CD4-positive, alpha-beta T cell treated with Interleukin-17A for 4 hours (primary cell): ENCODE data around the gene FBXO24.

Experiments
- DNase-seq: peaks from one replicate; pipeline ENCODE4 v3.0.0-alpha.2; 2020; ENCODE audit warnings: mixed read lengths

Gene FBXO24

GRCh38 chr7:100574362-100575205 is 11.5 kb upstream of the FBXO24 start:
- DNase-seq = no peak

- no peak for DNase-seq
Measured at GRCh38 chr7:100575206-100575631, 10.9 kb upstream of the FBXO24 start.

GRCh38 chr7:100575746-100576383 is 10.3 kb upstream of the FBXO24 start:
- no peak for DNase-seq

- no peak for DNase-seq
Measured at GRCh38 chr7:100576384-100576993, 9.6 kb upstream of the FBXO24 start.

GRCh38 chr7:100577103-100577502 is 9.0 kb upstream of the FBXO24 start:
- DNase-seq = no peak

DNA sequence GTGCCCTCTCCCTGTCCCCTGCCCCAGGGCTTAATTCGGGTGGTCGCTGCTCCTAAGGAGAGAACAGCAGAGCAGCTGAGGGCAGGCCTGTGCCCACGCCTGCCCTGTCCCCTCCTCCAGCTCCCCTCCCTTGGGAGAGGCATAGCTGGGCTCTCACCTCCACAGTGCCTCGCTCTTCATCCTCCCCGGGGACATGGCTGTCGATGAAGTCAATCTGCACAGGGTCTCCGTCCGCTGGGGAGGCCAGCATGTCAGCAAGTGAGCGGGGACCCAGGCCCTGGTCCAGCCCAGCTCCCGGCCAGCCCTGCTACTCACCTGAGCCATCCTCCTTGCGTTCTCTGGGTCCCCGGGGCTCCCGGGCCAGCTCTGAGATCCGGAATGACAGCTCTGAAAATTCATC is 8.6 kb upstream of the FBXO24 start:
- DNase-seq = no peak

DNA sequence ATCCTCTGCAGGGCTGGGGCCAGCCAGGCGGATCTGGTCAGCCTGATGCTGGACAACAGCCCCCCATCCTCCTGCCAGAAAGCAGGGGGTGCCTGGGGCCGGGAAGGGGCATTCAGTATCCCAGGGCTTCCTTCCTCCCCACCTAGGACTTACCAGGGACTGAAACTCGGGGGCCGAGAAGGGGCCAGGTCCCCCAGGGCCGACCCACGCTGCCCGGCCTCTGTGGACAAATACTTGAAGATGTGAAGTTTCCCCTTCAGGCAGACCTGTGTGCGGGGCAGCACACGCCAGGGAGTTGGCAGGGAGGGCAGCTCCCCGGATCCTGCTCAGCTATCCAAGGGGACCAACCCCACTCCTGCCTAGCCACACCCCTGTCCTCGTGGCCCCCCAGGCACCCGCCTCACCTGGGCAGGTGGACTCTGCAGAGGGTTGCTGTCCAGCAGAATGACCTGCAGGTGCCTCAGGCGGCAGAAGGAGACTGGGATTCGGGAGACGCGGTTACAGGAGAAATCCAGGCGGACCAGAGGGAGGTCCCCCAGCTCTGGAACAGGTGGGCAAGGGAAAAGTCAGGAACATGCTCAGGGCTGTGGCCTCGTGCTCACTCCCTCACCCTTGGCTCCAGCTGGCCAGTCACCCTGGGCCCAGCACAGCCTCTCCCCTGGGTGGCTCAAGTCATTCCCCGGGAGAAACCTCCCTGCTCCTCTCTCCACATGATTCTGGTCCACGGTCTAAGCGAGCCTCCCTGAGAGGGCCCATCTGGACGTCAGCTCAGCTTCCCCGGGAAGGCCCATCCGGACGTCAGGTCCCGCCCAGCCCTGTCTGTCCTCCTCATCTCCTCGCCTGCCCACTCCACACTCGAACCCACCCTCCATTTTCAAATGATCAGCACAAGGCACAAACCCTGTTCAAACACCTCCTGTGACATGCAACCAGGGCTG is 7.6 kb upstream of the FBXO24 start:
- no peak for DNase-seq

- no peak for DNase-seq
Measured at GRCh38 chr7:100580466-100581283, 5.5 kb upstream of the FBXO24 start.

DNA sequence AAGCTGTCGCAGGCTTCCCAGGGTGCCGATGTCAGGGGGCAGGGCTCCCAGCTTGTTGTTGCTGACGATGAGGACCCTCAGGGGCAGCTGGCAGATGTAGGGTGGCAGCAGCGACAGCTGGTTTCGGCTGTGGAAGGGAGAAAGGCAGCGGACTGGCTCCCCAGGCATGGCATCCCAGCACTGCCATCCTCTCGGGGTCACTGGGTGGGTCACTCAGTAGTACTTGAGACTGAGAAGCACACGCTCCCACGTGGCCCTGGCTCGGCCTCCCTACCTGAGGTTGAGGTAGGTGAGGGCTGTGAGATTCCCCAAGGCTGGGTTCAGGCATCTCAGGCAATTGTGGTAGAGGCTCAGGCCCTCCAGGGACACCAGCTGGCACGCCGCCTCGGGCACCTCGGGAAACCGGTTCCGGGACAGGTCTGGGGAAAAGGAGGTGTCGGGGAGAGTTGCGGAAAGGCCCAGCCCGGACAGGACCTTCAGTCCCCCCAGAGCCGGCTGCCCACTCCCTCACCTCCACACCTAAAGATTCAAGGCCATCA is 4.0 kb upstream of the FBXO24 start:
- DNase-seq = no peak

- no peak for DNase-seq
Measured at GRCh38 chr7:100582650-100583049, 3.5 kb upstream of the FBXO24 start.

DNA sequence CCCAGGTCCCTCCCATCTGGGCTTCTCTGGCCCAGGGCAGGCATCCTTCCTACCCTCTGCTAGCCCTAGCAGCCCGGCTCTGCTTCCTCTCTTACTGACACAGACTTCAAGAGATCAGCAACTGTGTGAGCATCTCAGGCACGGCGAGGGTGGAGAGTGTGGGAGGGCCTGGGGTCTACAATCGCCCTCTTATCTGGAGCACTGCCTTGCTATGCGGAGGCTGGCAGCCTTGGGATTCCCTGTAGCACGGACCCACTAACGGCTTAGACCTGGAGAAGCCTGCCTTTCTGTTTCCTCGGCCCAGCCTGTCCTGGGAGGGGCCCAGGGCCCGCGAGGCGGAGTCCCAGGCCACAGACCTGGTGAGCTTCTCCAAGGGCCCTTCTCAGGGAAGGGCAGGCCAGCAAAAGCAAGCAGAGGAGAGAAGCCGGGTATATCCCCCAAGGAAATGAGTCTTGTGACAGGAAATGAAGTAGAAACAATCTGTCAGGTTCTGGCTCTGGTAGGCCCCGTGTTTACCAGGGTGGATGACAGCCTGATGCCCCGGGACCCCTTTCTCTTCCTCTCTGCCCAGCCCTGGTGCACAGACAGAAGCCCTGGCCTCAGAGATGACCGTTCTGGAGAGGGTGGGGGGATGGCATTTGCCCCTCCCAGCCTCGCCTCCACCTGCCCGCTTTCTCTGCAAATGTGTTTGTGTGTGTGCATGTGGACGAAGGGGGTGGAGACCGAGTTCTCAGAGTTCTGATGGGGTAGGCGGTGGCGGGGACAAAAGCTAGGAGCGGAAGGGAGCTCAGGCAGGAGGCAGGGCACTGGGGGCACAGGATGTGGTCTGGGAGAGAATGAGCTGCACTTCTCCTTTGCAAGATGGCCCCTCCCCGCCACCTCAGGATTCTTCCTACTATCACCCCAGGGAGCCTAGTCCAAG is 2.7 kb upstream of the FBXO24 start:
- peak; percentile 78 for DNase-seq

DNA sequence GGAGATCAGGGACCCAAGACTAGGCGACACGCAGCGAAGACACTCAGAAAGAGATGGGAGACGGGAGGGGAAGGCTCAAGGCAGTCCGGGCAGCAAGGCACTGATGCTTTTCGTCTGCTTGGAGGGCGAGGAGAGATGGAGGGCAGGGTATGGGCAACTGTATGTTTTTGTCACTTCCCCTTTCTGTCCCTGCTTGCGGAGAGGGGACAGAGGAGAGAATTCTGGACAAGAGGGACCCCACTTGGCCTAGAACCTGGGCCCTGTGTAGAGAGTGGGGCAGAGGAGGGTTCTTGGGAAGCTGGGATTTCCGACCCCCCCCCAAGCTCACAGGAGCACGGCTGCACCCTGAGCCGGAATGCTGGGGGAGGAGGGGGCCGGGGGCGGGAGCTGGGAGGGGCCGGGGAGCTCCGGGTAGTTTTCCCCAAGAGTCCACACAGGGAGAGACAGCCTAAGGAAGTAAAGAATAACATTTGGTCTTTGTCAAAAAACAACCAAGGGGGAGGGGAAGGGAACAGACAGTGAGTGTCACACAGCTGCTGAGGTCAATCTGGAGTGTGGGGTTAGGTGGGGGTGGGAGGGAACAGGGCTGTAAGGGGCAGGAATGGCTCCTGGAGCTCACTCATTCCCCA is 2.0 kb upstream of the FBXO24 start:
- no peak for DNase-seq

GRCh38 chr7:100584683-100585510 is 1.2 kb upstream of the FBXO24 start:
- peak; percentile 21 for DNase-seq

- DNase-seq = peak; percentile 72
Measured at GRCh38 chr7:100585511-100586265, 440 bp upstream of the FBXO24 start, which contains the start of gene LRCH4. Gene LRCH4 (minus strand): TSS chr7:100586129. CDS start chr7:100586100, 29 bp downstream.

DNA sequence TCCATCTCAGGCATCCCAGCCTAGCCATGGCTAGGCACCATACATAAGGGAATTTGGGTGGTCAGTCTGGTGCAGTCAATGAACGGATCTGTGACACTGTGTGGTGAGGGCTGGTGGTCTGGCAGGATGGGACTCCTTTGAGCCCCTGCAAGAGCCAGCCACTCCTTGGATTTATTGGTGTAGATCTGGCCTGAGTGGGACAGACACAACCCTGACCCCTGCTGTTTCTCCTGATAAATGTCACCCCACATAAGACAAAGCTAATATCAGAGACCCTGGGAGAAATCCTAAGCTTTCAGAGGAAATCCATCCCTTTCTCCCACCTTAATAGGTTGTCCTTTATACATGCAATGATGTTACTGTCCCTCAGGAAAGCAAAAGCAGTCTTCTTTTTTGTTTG is 2.3 kb downstream of the FBXO24 start:
- DNase-seq = peak; percentile 29

DNA sequence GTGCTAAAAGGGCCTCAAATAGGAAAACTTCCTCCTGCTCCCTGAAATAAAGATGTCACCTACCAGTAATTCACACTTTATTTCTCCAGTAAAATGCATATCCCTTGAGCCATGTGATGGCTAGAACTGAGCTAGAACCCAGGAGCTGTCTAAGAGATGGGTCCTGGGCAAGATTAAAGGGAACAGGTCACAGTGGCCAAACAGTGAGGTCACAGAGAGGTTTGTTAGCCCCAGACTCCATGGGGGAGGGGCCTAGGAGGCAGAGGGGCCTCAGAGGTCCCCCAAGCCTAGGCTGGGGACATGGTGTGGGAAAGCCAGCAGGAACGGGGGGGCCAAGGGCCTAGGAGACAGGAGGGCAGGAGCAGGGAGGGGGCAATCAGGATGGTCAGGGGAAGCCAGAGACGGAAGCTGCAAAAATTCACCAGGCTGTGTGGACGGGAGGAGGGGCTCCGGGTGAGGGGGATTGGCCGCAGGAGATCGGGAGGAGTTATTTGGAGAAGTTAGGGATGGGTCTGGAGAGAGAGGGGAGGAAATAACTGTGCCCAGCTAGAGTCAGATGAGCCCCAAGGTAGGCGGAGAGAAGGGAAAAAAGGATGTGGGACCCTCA is 3.3 kb downstream of the FBXO24 start:
- no peak for DNase-seq

GRCh38 chr7:100590077-100590737 is 4.1 kb downstream of the FBXO24 start:
- DNase-seq = no peak
